ENCODE data around the gene GPR84.

The GPR84 gene

DNA sequence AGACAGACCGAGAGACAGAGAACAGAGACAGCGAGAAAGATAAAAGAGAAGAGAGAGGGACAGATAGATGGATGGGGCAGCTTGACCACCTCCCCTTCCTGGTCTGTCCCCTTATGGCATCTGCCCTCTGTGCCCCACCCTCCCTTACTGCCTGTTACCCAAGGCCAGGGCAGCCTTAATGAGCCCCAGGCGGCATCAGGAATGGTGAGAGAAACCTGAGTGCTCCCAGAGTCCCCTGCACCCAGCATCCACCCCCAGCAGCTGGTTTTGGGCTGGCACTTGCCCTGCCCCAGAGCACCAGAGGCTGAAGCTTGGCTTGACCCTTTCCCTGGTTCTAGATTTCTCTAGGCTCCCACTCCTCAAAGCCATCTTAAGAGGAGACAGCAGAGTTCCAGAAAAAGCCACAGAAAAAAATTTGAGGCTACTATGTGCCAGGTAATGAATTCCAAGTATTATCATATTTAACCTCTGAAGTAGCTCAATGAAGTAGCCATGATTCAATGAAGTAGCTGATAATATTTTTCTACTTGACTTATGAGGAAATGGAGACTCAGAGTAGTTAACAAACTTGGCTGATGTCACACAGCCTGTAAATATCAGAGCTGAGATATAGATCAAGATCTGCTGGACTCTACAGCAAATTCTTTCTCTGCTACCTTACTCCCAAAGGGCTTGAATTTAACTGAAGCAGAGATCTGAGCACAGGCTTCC lies 22.3 kb upstream of the GPR84 start:
- Histone ChIP-seq H3K4me3 (no peak overlapping the region), H3K27me3 (no peaks in the 10 kb centered on the region), H3K27ac (no peak overlapping the region), H3K4me1 (peaks cover 78% of the 10 kb centered on the region), H4K20me1 (no peaks in the 10 kb centered on the region; the same call in 1 of the 2 replicates), H3K36me3 (peaks cover 18% of the 10 kb centered on the region; the same call in 1 of the 2 replicates), H3K4me2 (peak overlapping the region; percentile 86), H3K9ac (no peak overlapping the region), H3K9me3 (no peaks in the 10 kb centered on the region)
- no peak for TF ChIP-seq Cebpa-rat (IDR thresholded peaks at IDR 0.05)

- TF ChIP-seq Cebpa-rat (IDR thresholded peaks at IDR 0.05) = no peak
- Histone ChIP-seq H3K4me1 (peaks cover 76% of the 10 kb centered on the region), H3K27me3 (no peaks in the 10 kb centered on the region), H3K9ac (peak overlapping the region; percentile 69), H3K9me3 (no peaks in the 10 kb centered on the region), H3K4me3 (peak overlapping the region; percentile 9; the same call in 1 of the 2 replicates), H3K36me3 (peaks cover 30% of the 10 kb centered on the region), H3K4me2 (peak overlapping the region; percentile 86), H3K27ac (peak overlapping the region; percentile 77), H4K20me1 (no peaks in the 10 kb centered on the region; the same call in 1 of the 2 replicates)
Observed at GRCh38 chr12:54385251-54385914, 21.1 kb upstream of the GPR84 start.

GRCh38 chr12:54384591-54385041 lies 20.3 kb upstream of the GPR84 start, which contains the start of gene ZNF385A:
Gene ZNF385A, minus strand, starts transcription at chr12:54384733. Its CDS starts 219 bp downstream, at chr12:54384514.
- H3K9ac ChIP-seq = peak within 1 kb of the TSS; percentile 69

GRCh38 chr12:54383041-54383609 lies 18.8 kb upstream of the GPR84 start:
- no peaks in the 10 kb centered on the region for H3K9me3 ChIP-seq
- TF ChIP-seq Cebpa-rat (IDR thresholded peaks at IDR 0.05) = no peak
- H3K4me2 ChIP-seq = peak overlapping the region; percentile 86; the same call in 1 of the 2 replicates
- peaks cover 10% of the 10 kb centered on the region; the same call in 1 of the 2 replicates for H3K27me3 ChIP-seq
- H3K4me3 ChIP-seq = no peak overlapping the region
- peaks cover 35% of the 10 kb centered on the region for H3K36me3 ChIP-seq
- no peak overlapping the region for H3K9ac ChIP-seq
- peaks cover 68% of the 10 kb centered on the region for H3K4me1 ChIP-seq
- H4K20me1 ChIP-seq = peaks cover 12% of the 10 kb centered on the region
- H3K27ac ChIP-seq = no peak overlapping the region

More at GRCh38 chr12:54384591-54385041, 20.3 kb upstream of the GPR84 start, which contains the start of gene ZNF385A:
- Histone ChIP-seq H3K4me3 (peak within 1 kb of the TSS; percentile 24), H3K27ac (peak within 1 kb of the TSS; percentile 77), H3K36me3 (peaks cover 34% of the 10 kb centered on the region), H3K9me3 (no peaks in the 10 kb centered on the region), H3K4me2 (peak within 1 kb of the TSS; percentile 86), H3K4me1 (peaks cover 69% of the 10 kb centered on the region), H4K20me1 (no peaks in the 10 kb centered on the region; the same call in 1 of the 2 replicates), H3K27me3 (no peaks in the 10 kb centered on the region)
- no peak for TF ChIP-seq Cebpa-rat (IDR thresholded peaks at IDR 0.05)

GRCh38 chr12:54381136-54381535 lies 16.9 kb upstream of the GPR84 start:
- Histone ChIP-seq H3K9me3 (no peaks in the 10 kb centered on the region), H3K9ac (no peak overlapping the region), H3K4me2 (no peak overlapping the region), H3K27me3 (peaks cover 11% of the 10 kb centered on the region; the same call in 1 of the 2 replicates), H3K36me3 (peaks cover 54% of the 10 kb centered on the region), H4K20me1 (peaks cover 23% of the 10 kb centered on the region), H3K27ac (no peak overlapping the region), H3K4me3 (no peak overlapping the region), H3K4me1 (peaks cover 60% of the 10 kb centered on the region)
- TF ChIP-seq Cebpa-rat (IDR thresholded peaks at IDR 0.05) = no peak

GRCh38 chr12:54379398-54380201 lies 15.3 kb upstream of the GPR84 start:
- H3K4me1 ChIP-seq = peaks cover 60% of the 10 kb centered on the region
- peak overlapping the region; percentile 67 for H3K9ac ChIP-seq
- peaks cover 11% of the 10 kb centered on the region; the same call in 1 of the 2 replicates for H3K27me3 ChIP-seq
- H3K4me2 ChIP-seq = peak overlapping the region; percentile 93
- peaks cover 57% of the 10 kb centered on the region for H3K36me3 ChIP-seq
- no peak overlapping the region for H3K27ac ChIP-seq
- H4K20me1 ChIP-seq = peaks cover 39% of the 10 kb centered on the region
- H3K4me3 ChIP-seq = peak overlapping the region; percentile 62
- H3K9me3 ChIP-seq = no peaks in the 10 kb centered on the region
- no peak for TF ChIP-seq Cebpa-rat (IDR thresholded peaks at IDR 0.05)

DNA sequence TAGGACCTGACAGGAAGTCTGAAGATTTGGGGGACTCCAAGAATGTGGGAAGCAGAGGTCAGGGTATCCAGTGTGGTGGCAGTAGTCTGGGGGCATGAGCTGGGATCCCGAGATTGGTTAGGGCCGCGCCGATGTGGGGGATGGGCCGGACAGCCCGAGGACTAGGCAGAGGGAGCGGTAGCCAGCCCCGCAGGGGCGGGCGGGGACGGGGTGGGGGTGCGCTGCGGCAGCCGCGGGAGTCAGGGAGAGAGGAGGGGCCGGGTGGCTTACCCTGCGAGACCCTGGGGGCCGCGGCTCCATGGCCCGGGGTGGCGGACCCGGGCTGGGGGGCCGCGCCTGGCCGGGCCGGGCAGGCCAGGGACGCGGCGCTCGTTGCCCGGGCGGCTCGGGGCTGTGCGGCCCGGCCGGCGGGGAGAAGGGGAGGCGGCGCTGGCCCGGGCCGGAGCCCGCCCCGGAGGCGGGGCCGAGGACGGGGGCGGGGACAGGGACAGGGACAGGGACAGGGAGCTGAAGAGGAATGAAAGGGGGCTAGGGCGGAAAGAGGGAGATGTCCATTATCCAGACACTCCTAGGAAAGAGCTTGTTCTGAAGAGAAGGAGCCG lies 14.6 kb upstream of the GPR84 start:
- Histone ChIP-seq H3K36me3 (peaks cover 56% of the 10 kb centered on the region), H3K4me2 (peak overlapping the region; percentile 93), H3K27ac (no peak overlapping the region), H3K27me3 (peaks cover 11% of the 10 kb centered on the region; the same call in 1 of the 2 replicates), H3K9me3 (no peaks in the 10 kb centered on the region), H3K9ac (peak overlapping the region; percentile 67), H4K20me1 (peaks cover 46% of the 10 kb centered on the region), H3K4me3 (peak overlapping the region; percentile 62), H3K4me1 (peaks cover 60% of the 10 kb centered on the region)
- no peak for TF ChIP-seq Cebpa-rat (IDR thresholded peaks at IDR 0.05)

DNA sequence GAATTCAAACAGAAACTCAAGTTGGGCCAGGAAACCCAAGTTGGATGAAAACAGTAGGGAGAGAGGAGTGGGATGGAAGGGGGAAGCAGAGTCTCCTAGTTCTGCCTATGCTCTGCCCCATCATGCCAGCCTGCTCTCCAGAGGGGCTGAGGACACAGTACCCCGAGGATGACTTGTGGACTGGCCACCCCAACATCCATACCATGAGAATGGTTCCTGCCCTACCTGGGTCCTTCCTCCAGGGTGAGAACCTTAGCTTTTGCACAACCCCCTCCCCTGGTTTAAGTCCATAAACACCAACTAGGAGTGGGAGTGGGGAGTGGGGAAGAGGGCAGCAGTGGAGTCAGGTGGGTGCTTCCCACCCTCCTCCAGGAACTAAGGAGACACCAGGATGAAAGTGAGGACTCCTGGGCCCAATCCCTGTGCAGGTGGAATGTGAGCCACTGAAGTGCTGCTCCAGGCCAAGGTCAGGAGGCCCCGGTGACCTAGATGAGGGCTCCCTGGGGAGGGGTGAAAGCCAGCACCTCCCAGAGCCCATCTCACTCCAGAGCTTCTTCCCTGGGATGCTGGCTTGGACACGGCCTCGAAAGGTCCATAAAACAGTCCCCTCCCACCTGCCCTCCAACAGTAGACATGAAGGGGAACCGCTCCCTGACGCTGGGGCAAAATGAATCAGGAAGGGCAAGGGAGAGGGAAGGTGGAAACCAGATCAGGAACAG lies 13.7 kb upstream of the GPR84 start:
- H4K20me1 ChIP-seq = peaks cover 48% of the 10 kb centered on the region
- H3K27ac ChIP-seq = no peak overlapping the region
- H3K27me3 ChIP-seq = peaks cover 11% of the 10 kb centered on the region; the same call in 1 of the 2 replicates
- no peak overlapping the region for H3K9ac ChIP-seq
- no peak overlapping the region for H3K4me3 ChIP-seq
- H3K36me3 ChIP-seq = peaks cover 57% of the 10 kb centered on the region
- no peaks in the 10 kb centered on the region for H3K9me3 ChIP-seq
- H3K4me2 ChIP-seq = peak overlapping the region; percentile 93
- TF ChIP-seq Cebpa-rat (IDR thresholded peaks at IDR 0.05) = no peak
- H3K4me1 ChIP-seq = peaks cover 60% of the 10 kb centered on the region
